D341Med (cell line): ENCODE results near the gene ROR1.
"Not testable (repeated sequence)": the region's sequence is repeated elsewhere in the genome, so short reads cannot be mapped to it uniquely, and the experiment has no call there.

Experiments used
- DNase-seq: peaks from one replicate; pipeline ENCODE4 v3.0.0; 2012; ENCODE audit warnings: low spot score

ROR1 gene

GRCh38 chr1:64061430-64062104 lies 287.8 kb downstream of the ROR1 start:
- DNase-seq, result no peak

GRCh38 chr1:64062529-64062928 lies 288.7 kb downstream of the ROR1 start:
- DNase-seq, result no peak

- no peak for DNase-seq
Observed at GRCh38 chr1:64062941-64063581, 289.2 kb downstream of the ROR1 start.

GRCh38 chr1:64065571-64065970 lies 291.8 kb downstream of the ROR1 start:
- DNase-seq, result no peak

- no peak for DNase-seq
Observed at GRCh38 chr1:64072089-64072793, 298.4 kb downstream of the ROR1 start.

- no peak for DNase-seq
Observed at GRCh38 chr1:64073705-64074104, 299.9 kb downstream of the ROR1 start.

- DNase-seq, result no peak
Observed at GRCh38 chr1:64074767-64075166, 300.9 kb downstream of the ROR1 start.

GRCh38 chr1:64077281-64077940 lies 303.6 kb downstream of the ROR1 start:
- no peak for DNase-seq

- no peak for DNase-seq
Observed at GRCh38 chr1:64080941-64081562, 307.2 kb downstream of the ROR1 start.

GRCh38 chr1:64082459-64082858 lies 308.6 kb downstream of the ROR1 start:
- DNase-seq, result no peak

- DNase-seq, result no peak
Observed at GRCh38 chr1:64084451-64084850, 310.6 kb downstream of the ROR1 start.

GRCh38 chr1:64087768-64088167 lies 314.0 kb downstream of the ROR1 start:
- DNase-seq, result no peak

- DNase-seq, result no peak
Observed at GRCh38 chr1:64090436-64090835, 316.6 kb downstream of the ROR1 start.

GRCh38 chr1:64092851-64093371 lies 319.1 kb downstream of the ROR1 start:
- no peak for DNase-seq

- DNase-seq, result no peak
Observed at GRCh38 chr1:64093941-64094340, 320.1 kb downstream of the ROR1 start.

GRCh38 chr1:64095832-64096231 lies 322.0 kb downstream of the ROR1 start:
- DNase-seq, result no peak

- DNase-seq, result no peak
Observed at GRCh38 chr1:64097859-64098258, 324.0 kb downstream of the ROR1 start.

GRCh38 chr1:64098436-64098835 lies 324.6 kb downstream of the ROR1 start:
- no peak for DNase-seq

GRCh38 chr1:64098846-64099582 lies 325.2 kb downstream of the ROR1 start:
- no peak for DNase-seq

- DNase-seq, result no peak
Observed at GRCh38 chr1:64100791-64101190, 327.0 kb downstream of the ROR1 start.

GRCh38 chr1:64104585-64104984 lies 330.8 kb downstream of the ROR1 start:
- DNase-seq, result not testable (repeated sequence)
